22Rv1 (cell line): Measurements from ENCODE around the gene WDR86.

Source experiments
- ZFX ChIP-seq: fragments of 450-650 bp; IDR thresholded peaks from 2 replicates; pipeline ENCODE4 v1.6.1; 2017; ENCODE audit warnings: antibody characterized with exemption, borderline replicate concordance
- TF ChIP-seq, protein P1 (sequence below): fragments of 450-650 bp; IDR thresholded peaks from 2 replicates; pipeline ENCODE4 v1.5.1; 2017; ENCODE audit warnings: mild to moderate bottlenecking

DNA sequence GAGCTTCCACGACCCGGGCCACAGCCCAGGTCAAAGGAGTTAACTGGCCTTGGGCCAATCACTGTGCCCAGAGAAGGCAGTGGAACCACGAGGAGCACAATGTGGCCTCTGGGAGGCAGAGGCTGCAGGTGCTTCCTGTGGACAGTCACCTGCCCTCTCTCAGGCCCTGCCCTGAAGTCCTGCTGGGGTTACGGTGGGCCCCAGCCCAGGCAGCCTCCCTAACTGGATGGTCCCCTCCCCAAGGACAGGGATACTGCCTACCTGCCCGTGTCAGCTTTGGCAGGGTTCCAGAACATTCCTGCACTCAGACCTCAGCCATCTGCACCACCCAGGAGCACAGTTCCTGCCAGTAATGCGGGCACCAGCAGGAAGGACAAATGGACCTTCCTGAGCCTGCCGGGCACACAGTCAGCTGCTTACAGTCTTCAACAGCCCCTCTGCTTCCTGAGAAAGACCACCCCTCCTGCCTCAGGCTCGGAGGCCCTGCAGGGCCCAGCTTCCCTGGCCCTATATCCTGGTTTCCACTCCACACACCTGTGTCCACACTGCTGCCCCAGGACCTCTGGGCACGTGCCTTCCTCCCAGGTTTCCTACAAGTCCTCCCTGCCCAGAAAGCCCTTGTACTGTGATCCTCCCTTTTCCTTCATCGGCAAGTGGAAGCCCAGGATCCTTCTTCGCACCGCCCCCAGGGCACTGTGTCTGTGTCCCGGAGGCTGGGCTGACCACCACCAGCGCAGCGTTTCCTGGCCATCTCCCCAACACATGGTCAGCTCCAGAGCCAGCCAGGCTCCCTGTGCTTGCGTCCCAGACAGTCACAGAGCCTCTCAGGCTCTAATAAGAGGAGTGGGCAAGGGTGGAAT, 23.3 kb downstream of the WDR86 start:
- TF ChIP-seq, protein P1, sequence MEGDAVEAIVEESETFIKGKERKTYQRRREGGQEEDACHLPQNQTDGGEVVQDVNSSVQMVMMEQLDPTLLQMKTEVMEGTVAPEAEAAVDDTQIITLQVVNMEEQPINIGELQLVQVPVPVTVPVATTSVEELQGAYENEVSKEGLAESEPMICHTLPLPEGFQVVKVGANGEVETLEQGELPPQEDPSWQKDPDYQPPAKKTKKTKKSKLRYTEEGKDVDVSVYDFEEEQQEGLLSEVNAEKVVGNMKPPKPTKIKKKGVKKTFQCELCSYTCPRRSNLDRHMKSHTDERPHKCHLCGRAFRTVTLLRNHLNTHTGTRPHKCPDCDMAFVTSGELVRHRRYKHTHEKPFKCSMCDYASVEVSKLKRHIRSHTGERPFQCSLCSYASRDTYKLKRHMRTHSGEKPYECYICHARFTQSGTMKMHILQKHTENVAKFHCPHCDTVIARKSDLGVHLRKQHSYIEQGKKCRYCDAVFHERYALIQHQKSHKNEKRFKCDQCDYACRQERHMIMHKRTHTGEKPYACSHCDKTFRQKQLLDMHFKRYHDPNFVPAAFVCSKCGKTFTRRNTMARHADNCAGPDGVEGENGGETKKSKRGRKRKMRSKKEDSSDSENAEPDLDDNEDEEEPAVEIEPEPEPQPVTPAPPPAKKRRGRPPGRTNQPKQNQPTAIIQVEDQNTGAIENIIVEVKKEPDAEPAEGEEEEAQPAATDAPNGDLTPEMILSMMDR = no peak
- no peak for TF ChIP-seq ZFX
